K562 (cell line): ENCODE data around the gene MYL5. TPM values are rescaled to one million over a fixed set of nuclear protein-coding genes. Genes with fewer than 3 reads are reported as not detected.

ENCODE experiments used
- HBP1 ChIP-seq: fragments of 450-650 bp; formaldehyde crosslinking; IDR thresholded peaks from 2 replicates; pipeline ENCODE4 v1.4.0; 2022; ENCODE audit warnings: missing genetic modification characterization
- SFPQ ChIP-seq: fragments of 200-400 bp; formaldehyde crosslinking; IDR thresholded peaks from 2 replicates; pipeline ENCODE4 v1.6.1; 2017; ENCODE audit warnings: mild to moderate bottlenecking, low read depth, low read length, moderate library complexity
- THAP12 ChIP-seq: fragments of 250-450 bp; sonication (Bioruptor Pico); IDR thresholded peaks from 2 replicates; pipeline ENCODE4 v1.9.0; 2021; ENCODE audit warnings: mild to moderate bottlenecking, inconsistent platforms
- ZNF764 ChIP-seq: fragments of 250-450 bp; sonication (Bioruptor Pico); IDR thresholded peaks from 2 replicates; pipeline ENCODE4 v1.4.0; 2020; ENCODE audit warnings: low read depth, mild to moderate bottlenecking, moderate library complexity
- polyA plus RNA-seq, 8 experiments: library from polyadenylated mRNA; depleted of rRNA in 4 of 8; stranded (reverse) in 5 of 8; unstranded in 3 of 8; fragments of >200 nt; fragmentation: Nextera tagmentation in 2 of 8; fragmentation: Illumina TruSeq in 1 of 8; extraction: Ambion mirVana in 2 of 8; extraction: Trizol in 1 of 8; gene quantifications; 2 replicates each; pipeline versions ENCODE4 v1.2.1 to v1.2.3, GENCODE V29; 2011 to 2014; ENCODE audit warnings: inconsistent platforms in 1 of 8, missing spikeins in 1 of 8
- total RNA-seq, 7 experiments: library from RNA; depleted of rRNA in 6 of 7; stranded (reverse); fragments of >200 nt in 6 of 7; fragmentation: Illumina TruSeq in 2 of 7; extraction: Trizol in 2 of 7; gene quantifications; 2 replicates each; pipeline versions ENCODE4 v1.2.1 to v1.2.3, GENCODE V29; 2011 to 2021; ENCODE audit warnings: low replicate concordance in 1 of 7
- TF ChIP-seq, protein P1 (sequence below): IDR thresholded peaks from 2 replicates; pipeline ENCODE4 v1.6.1; 2011; ENCODE audit not compliant: insufficient read length; ENCODE audit errors: extremely low read depth

MYL5 gene
- total and polyA plus RNA-seq, 9 of the 15 experiments (the other 6 are each of a cell fraction or from before 2014, with no cell fraction given): 1.4 to 10.0 (median 4.1) TPM

DNA sequence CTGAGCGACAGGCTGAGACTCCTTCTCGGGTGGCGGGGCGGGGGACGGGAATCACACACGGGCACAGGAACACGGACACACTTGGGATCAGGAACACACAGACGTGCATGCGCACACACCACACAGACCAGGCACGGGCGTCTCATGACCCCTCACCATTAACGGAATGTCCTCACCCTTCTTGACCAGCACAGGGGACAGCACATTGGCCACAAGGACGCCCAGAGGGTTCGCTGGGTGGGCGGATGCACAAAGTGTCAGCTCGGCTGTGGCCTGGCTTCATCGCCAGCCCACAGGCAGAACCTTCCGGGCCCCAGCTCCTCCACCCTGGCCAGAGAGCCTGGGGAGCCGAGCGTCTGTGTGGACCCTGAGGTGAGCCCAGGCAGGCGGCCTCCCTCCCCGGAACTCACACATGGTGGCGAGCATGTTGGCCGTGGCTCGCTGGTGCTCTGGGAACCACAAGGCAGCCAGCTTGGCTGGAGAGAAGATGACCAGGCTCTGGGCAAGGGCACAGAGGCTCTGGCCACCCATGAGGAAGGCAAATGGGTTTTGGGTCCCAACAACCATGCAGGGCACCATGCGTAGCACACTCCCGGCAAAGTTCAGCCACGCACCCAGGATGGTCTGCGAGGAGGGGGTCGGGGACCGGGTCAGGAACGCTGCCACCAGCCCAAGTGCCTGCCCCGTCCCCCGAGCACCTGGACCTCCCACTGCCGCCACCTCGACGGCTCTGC, 11.5 kb downstream of the MYL5 start (continued):
- TF ChIP-seq HBP1 (CRISPR knock-in tag) (no peak), ZNF764 (no peak), THAP12 (CRISPR knock-in tag) (no peak), SFPQ (no peak)
- TF ChIP-seq, protein P1, sequence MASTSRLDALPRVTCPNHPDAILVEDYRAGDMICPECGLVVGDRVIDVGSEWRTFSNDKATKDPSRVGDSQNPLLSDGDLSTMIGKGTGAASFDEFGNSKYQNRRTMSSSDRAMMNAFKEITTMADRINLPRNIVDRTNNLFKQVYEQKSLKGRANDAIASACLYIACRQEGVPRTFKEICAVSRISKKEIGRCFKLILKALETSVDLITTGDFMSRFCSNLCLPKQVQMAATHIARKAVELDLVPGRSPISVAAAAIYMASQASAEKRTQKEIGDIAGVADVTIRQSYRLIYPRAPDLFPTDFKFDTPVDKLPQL: no peak
